Measurements from ENCODE around the gene INSC.

DNA sequence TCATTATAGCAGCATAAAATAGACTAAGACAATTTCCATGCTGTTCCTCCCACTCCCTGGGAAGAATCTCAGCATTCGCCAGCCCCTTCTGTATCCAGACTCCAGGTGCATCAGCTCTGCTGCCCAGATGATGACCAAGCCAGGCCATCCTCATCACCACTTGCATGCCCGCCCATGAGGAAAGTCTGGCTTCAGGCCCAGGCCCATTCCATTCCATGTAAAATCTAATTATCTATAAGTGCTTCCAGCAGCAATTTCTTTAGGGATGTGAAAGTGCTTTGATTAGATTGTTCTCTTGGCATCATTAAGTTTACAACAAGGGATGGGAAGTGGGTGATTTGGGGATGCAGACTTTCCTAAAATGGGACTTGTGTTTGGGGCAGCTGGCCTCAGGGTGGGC, 100.3 kb downstream of the INSC start:
- TF ChIP-seq MAFK (IDR thresholded peaks at IDR 0.05; ENCODE audit: low read depth, low read length) (no peak), CTCF (conservative IDR thresholded peaks at IDR 0.05; ENCODE audit: low read depth, low read length) (no peak), POLR2A (IDR thresholded peaks at IDR 0.05; ENCODE audit: low read depth, low read length) (no peak), RCOR1 (IDR thresholded peaks at IDR 0.05; ENCODE audit: insufficient replicate concordance, low read length) (no peak), SMC3 (IDR thresholded peaks at IDR 0.05; ENCODE audit: low read depth, low read length) (no peak), RAD21 (IDR thresholded peaks at IDR 0.05; ENCODE audit: low read length) (no peak), MXI1 (IDR thresholded peaks at IDR 0.05; ENCODE audit: borderline replicate concordance, low read depth, low read length) (no peak), CEBPB (IDR thresholded peaks at IDR 0.05; ENCODE audit: low read depth, low read length) (no peak), FOS (IDR thresholded peaks at IDR 0.05; ENCODE audit: low read depth, low read length) (no peak), RFX5 (IDR thresholded peaks at IDR 0.05; ENCODE audit: low read depth, low read length) (no peak), NFE2L2 (IDR thresholded peaks at IDR 0.05; ENCODE audit: low read depth, low read length) (no peak), MAZ (IDR thresholded peaks at IDR 0.05; ENCODE audit: borderline replicate concordance, low read depth, low read length) (no peak)
- TF ChIP-seq, protein P1, sequence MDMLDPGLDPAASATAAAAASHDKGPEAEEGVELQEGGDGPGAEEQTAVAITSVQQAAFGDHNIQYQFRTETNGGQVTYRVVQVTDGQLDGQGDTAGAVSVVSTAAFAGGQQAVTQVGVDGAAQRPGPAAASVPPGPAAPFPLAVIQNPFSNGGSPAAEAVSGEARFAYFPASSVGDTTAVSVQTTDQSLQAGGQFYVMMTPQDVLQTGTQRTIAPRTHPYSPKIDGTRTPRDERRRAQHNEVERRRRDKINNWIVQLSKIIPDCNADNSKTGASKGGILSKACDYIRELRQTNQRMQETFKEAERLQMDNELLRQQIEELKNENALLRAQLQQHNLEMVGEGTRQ (IDR thresholded peaks at IDR 0.05; ENCODE audit: low read depth, low read length) = no peak
- TF ChIP-seq, protein P2, sequence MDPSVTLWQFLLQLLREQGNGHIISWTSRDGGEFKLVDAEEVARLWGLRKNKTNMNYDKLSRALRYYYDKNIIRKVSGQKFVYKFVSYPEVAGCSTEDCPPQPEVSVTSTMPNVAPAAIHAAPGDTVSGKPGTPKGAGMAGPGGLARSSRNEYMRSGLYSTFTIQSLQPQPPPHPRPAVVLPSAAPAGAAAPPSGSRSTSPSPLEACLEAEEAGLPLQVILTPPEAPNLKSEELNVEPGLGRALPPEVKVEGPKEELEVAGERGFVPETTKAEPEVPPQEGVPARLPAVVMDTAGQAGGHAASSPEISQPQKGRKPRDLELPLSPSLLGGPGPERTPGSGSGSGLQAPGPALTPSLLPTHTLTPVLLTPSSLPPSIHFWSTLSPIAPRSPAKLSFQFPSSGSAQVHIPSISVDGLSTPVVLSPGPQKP (IDR thresholded peaks at IDR 0.05; ENCODE audit: borderline replicate concordance, low read depth, low read length) = no peak
